ENCODE measurements around the gene CSMD2. TPM values are rescaled to one million over a fixed set of nuclear protein-coding genes. Genes with fewer than 3 reads are reported as not detected.

The CSMD2 gene
- total RNA-seq, 3 donors from 2014 or later, result 0.12 to 0.41 (median 0.28) TPM

GRCh38 chr1:33617451-33617850 lies 547.6 kb downstream of the CSMD2 start:
- no peak for TF ChIP-seq CTCF (IDR thresholded peaks at IDR 0.05)
- H3K9me3 ChIP-seq, result no peaks in the 10 kb centered on the region
- no peak overlapping the region for H3K4me3 ChIP-seq
- intact Hi-C loops (cut with DNase I, micrococcal nuclease), result no loop called here
- H3K4me1 ChIP-seq (ENCODE audit: low read depth), result no peaks in the 10 kb centered on the region
- DNase-seq (no peak), ATAC-seq (no peak)
- H3K36me3 ChIP-seq (ENCODE audit: low read depth), result no peaks in the 10 kb centered on the region

- intact Hi-C loops (cut with DNase I, micrococcal nuclease), result no loop called here
- H3K9me3 ChIP-seq, result no peaks in the 10 kb centered on the region
- DNase-seq, result no peak
- H3K36me3 ChIP-seq (ENCODE audit: low read depth), result no peaks in the 10 kb centered on the region
- ATAC-seq, result no peak
- no peak for TF ChIP-seq CTCF (IDR thresholded peaks at IDR 0.05)
- no peak overlapping the region for H3K4me3 ChIP-seq
- no peaks in the 10 kb centered on the region for H3K4me1 ChIP-seq (ENCODE audit: low read depth)
Measured at GRCh38 chr1:33616780-33617179, 548.2 kb downstream of the CSMD2 start.

GRCh38 chr1:33615546-33615945 lies 549.5 kb downstream of the CSMD2 start:
- no peak for DNase-seq
- H3K9me3 ChIP-seq, result no peaks in the 10 kb centered on the region
- H3K4me1 ChIP-seq (ENCODE audit: low read depth), result no peaks in the 10 kb centered on the region
- intact Hi-C loops (cut with DNase I, micrococcal nuclease), result no loop called here
- H3K36me3 ChIP-seq (ENCODE audit: low read depth), result no peaks in the 10 kb centered on the region
- TF ChIP-seq CTCF (IDR thresholded peaks at IDR 0.05), result no peak
- H3K4me3 ChIP-seq, result no peak overlapping the region
- no peak for ATAC-seq

- no peak for TF ChIP-seq CTCF (IDR thresholded peaks at IDR 0.05)
- Histone ChIP-seq H3K4me3 (no peak overlapping the region), H3K4me1 (ENCODE audit: low read depth) (no peaks in the 10 kb centered on the region), H3K36me3 (ENCODE audit: low read depth) (no peaks in the 10 kb centered on the region), H3K9me3 (no peaks in the 10 kb centered on the region)
- intact Hi-C loops (cut with DNase I, micrococcal nuclease), result no loop called here
- DNase-seq, result no peak
- no peak for ATAC-seq
Measured at GRCh38 chr1:33610864-33611455, 554.1 kb downstream of the CSMD2 start.

- intact Hi-C loops (cut with DNase I, micrococcal nuclease), result no loop called here
- ATAC-seq, result no peak
- Histone ChIP-seq H3K4me3 (no peak overlapping the region), H3K4me1 (ENCODE audit: low read depth) (no peaks in the 10 kb centered on the region), H3K9me3 (no peaks in the 10 kb centered on the region), H3K36me3 (ENCODE audit: low read depth) (no peaks in the 10 kb centered on the region)
- DNase-seq, result no peak
- no peak for TF ChIP-seq CTCF (IDR thresholded peaks at IDR 0.05)
Measured at GRCh38 chr1:33610391-33610790, 554.6 kb downstream of the CSMD2 start.

- DNase-seq (no peak), ATAC-seq (no peak)
- Histone ChIP-seq H3K4me1 (ENCODE audit: low read depth) (no peaks in the 10 kb centered on the region), H3K4me3 (no peak overlapping the region), H3K36me3 (ENCODE audit: low read depth) (no peaks in the 10 kb centered on the region), H3K9me3 (no peaks in the 10 kb centered on the region)
- no peak for TF ChIP-seq CTCF (IDR thresholded peaks at IDR 0.05)
- intact Hi-C loops (cut with DNase I, micrococcal nuclease), result no loop called here
Measured at GRCh38 chr1:33609739-33610138, 555.3 kb downstream of the CSMD2 start.

Measured in mucosa of descending colon (tissue), 3 donors.